H1 (cell line): ENCODE data around the gene KLHL30. TPM values are rescaled to one million over a fixed set of nuclear protein-coding genes. Genes with fewer than 3 reads are reported as not detected.

ENCODE experiments used
- BRCA1 ChIP-seq: IDR thresholded peaks from 2 replicates; pipeline ENCODE4 v1.6.1; 2012; ENCODE audit warnings: low read depth, low read length, improper control_type of control experiment
- CREB1 ChIP-seq: IDR thresholded peaks from 2 replicates; pipeline ENCODE4 v1.6.1; 2012; ENCODE audit warnings: inconsistent platforms
- CTCF ChIP-seq, 3 experiments: IDR thresholded peaks; 1 replicate in 2 of 3; 2 replicates in 1 of 3; pipeline versions ENCODE4 v1.5.1 to v1.6.1; 2011; ENCODE audit warnings: low read length in 3 of 3, mild to moderate bottlenecking in 3 of 3, inconsistent platforms in 2 of 3, low read depth in 1 of 3, moderate library complexity in 1 of 3; ENCODE audit not compliant: insufficient read depth in 1 of 3; ENCODE audit errors: control extremely low read depth in 1 of 3
- EP300 ChIP-seq, 2 experiments: IDR thresholded peaks; 1 replicate in 1 of 2; 2 replicates in 1 of 2; pipeline ENCODE4 v1.6.1; 2011 to 2012; ENCODE audit warnings: low read depth in 2 of 2, low read length in 2 of 2, mild to moderate bottlenecking in 2 of 2, borderline replicate concordance in 1 of 2, inconsistent platforms in 1 of 2, moderate library complexity in 1 of 2
- JUND ChIP-seq: IDR thresholded peaks from 2 replicates; pipeline ENCODE4 v1.6.1; 2011; ENCODE audit warnings: mild to moderate bottlenecking, improper control_type of control experiment, low read length
- KDM1A ChIP-seq: fragments of 200-600, 300-600 bp; sonication (generic); IDR thresholded peaks from 2 replicates; pipeline ENCODE4 v1.7.1; 2016; ENCODE audit warnings: mild to moderate bottlenecking, low read length, borderline replicate concordance
- TAF1 ChIP-seq: IDR thresholded peaks from 2 replicates; pipeline ENCODE4 v1.6.1; 2011; ENCODE audit warnings: mild to moderate bottlenecking, low read depth, low read length
- polyA plus RNA-seq, 7 experiments: library from polyadenylated mRNA; depleted of rRNA in 3 of 7; stranded (reverse) in 5 of 7; unstranded in 2 of 7; fragments of >200 nt in 5 of 7; fragments of 200-250 nt in 2 of 7; gene quantifications; 1 replicate in 5 of 7; 2 replicates in 1 of 7; 4 replicates in 1 of 7; pipeline versions ENCODE4 v1.2.1 to v1.2.3, GENCODE V29; 2011 to 2013; ENCODE audit warnings: missing spikeins in 2 of 7, mixed read lengths in 2 of 7
- total RNA-seq: library from RNA; stranded (reverse); fragmentation: NEBNext Ultra II Directional; extraction: Animal tissue kit (Norgen Biotek cat#: 25700); gene quantifications from 2 replicates; pipeline ENCODE4 v1.2.1, GENCODE V29; 2021

KLHL30 gene
- total and polyA plus RNA-seq, 2 of the 8 experiments (the other 6 are each of a cell fraction or from before 2014, with no cell fraction given): not detected

- no peak for TF ChIP-seq CTCF (IDR thresholded peaks at IDR 0.05; ENCODE audit: control extremely low read depth in 1 of 3, insufficient read depth in 1 of 3, low read depth in 1 of 3, low read length in 3 of 3)
- TF ChIP-seq CREB1: no peak
- no peak for TF ChIP-seq EP300 (IDR thresholded peaks at IDR 0.05; ENCODE audit: borderline replicate concordance in 1 of 2, low read depth in 2 of 2, low read length in 2 of 2)
- no peak for TF ChIP-seq KDM1A
- no peak for TF ChIP-seq JUND
- TF ChIP-seq TAF1: no peak
- TF ChIP-seq BRCA1: no peak
These were observed 47.6 kb upstream of the KLHL30 start (continued) for GRCh38 chr2:238090887-238091286.
